MM.1S (cell line): ENCODE results near the gene CSNK1G3.

Experiments used
- CTCF ChIP-seq: fragments of 300-600 bp; sonication (generic); IDR thresholded peaks from 2 replicates; pipeline ENCODE4 v1.5.1; 2016; ENCODE audit warnings: antibody characterized with exemption, low read length, mixed read lengths
- EZH2 ChIP-seq: fragments of 300-600 bp; sonication (generic); optimal IDR thresholded peaks from 2 replicates; pipeline ENCODE3; 2017; ENCODE audit warnings: low read depth, mild to moderate bottlenecking, antibody characterized with exemption, low read length, mixed read lengths

- TF ChIP-seq EZH2 (no peak), CTCF (no peak)
Measured at GRCh38 chr5:123549256-123549904, 37.4 kb downstream of the CSNK1G3 start.
